Esophagus muscularis mucosa (tissue), 4 donors: ENCODE measurements around the gene PLCD1. TPM values are rescaled to one million over a fixed set of nuclear protein-coding genes. Genes with fewer than 3 reads are reported as not detected.

Source experiments
- DNase-seq: peaks from one replicate; pipeline ENCODE4 v3.0.0-alpha.2; 2017; ENCODE audit errors: extremely low spot score
- H3K27ac ChIP-seq, 4 donors: fragments of 200-600 bp; sonication (generic); replicated peaks in 1 of 4; 1 replicate in 3 of 4; 2 replicates in 1 of 4; pipeline ENCODE4 v1.5.1; 2016 to 2019; ENCODE audit warnings: mild to moderate bottlenecking in 1 of 4
- H3K27me3 ChIP-seq, 4 donors: fragments of 200-600 bp; sonication (generic); one replicate each; pipeline versions ENCODE4 v1.5.1 to v1.6.0; 2016 to 2019
- H3K36me3 ChIP-seq, 4 donors: fragments of 200-600 bp; sonication (generic); one replicate each; pipeline ENCODE4 v1.5.1; 2016 to 2019
- H3K4me1 ChIP-seq, 4 donors: fragments of 200-600 bp; sonication (generic); one replicate each; pipeline ENCODE4 v1.5.1; 2016 to 2019
- H3K4me3 ChIP-seq, 4 donors: fragments of 200-600 bp; sonication (generic); 1 replicate in 2 of 4; 2 replicates in 2 of 4; pipeline ENCODE4 v1.5.1; 2016 to 2019; ENCODE audit warnings: mild to moderate bottlenecking in 4 of 4, moderate library complexity in 1 of 4
- H3K9me3 ChIP-seq, 4 donors: fragments of 200-600 bp; sonication (generic); 1 replicate in 3 of 4; 2 replicates in 1 of 4; pipeline ENCODE4 v1.5.1; 2016 to 2019
- CTCF ChIP-seq, 3 experiments: fragments of 200-600 bp in 2 of 3; fragments of 450-650 bp in 1 of 3; sonication (generic) in 2 of 3; IDR thresholded peaks; one replicate each; pipeline ENCODE4 v1.5.1; 2017 to 2019; ENCODE audit warnings: antibody characterized with exemption in 3 of 3, mild to moderate bottlenecking in 2 of 3, moderate library complexity in 1 of 3
- EP300 ChIP-seq: sonication (generic); formaldehyde crosslinking; IDR thresholded peaks from one replicate; pipeline ENCODE4 v1.6.1; 2017; ENCODE audit warnings: antibody characterized with exemption
- POLR2A ChIP-seq: fragments of 450-650 bp; IDR thresholded peaks from one replicate; pipeline ENCODE4 v1.6.1; 2017; ENCODE audit warnings: antibody characterized with exemption, moderate library complexity, mild to moderate bottlenecking, low read depth
- POLR2AphosphoS5 ChIP-seq, 2 donors: sonication (generic); formaldehyde crosslinking; IDR thresholded peaks; one replicate each; pipeline ENCODE4 v1.6.1; 2017; ENCODE audit warnings: antibody characterized with exemption in 2 of 2
- WGBS: methylation state at CpG from one replicate; pipeline ENCODE4 v1.1.5; 2018; 5-methylcytosine and 5-hydroxymethylcytosine counted together
- intact Hi-C: fragments of 100-400 bp; cut with DNase I; formaldehyde crosslinking; loops from one replicate; pipeline ENCODE4 v1.15.1; 2023
- total RNA-seq, 4 donors: library from RNA; depleted of rRNA; stranded (reverse); fragments of >200 nt; gene quantifications; one replicate each; pipeline versions ENCODE4 v1.1.0 to v1.2.1, GENCODE V29; 2016

Gene PLCD1
- total RNA-seq, 4 donors from 2014 or later, result 21.0 to 35.3 (median 28.5) TPM

GRCh38 chr3:38051131-38051530, 21.7 kb upstream of the PLCD1 start:
- Histone ChIP-seq H3K4me1 (no peaks in the 10 kb centered on the region), H3K27ac (no peak overlapping the region), H3K36me3 (no peaks in the 10 kb centered on the region), H3K9me3 (no peaks in the 10 kb centered on the region), H3K4me3 (no peak overlapping the region), H3K27me3 (peaks cover 0 to 7% (median 0%) of the 10 kb centered on the region in 4 donors)
- 89% methylated on average over 13 of the region's 13 CpGs for WGBS
- TF ChIP-seq CTCF (IDR thresholded peaks at IDR 0.05) (no peak), EP300 (no peak), POLR2AphosphoS5 (IDR thresholded peaks at IDR 0.05) (no peak), POLR2A (no peak)
- DNase-seq, result no peak
- intact Hi-C loops, result no loop called here

- H3K4me3 ChIP-seq, result no peak overlapping the region
- peaks cover 0 to 7% (median 0%) of the 10 kb centered on the region in 4 donors for H3K27me3 ChIP-seq
- H3K27ac ChIP-seq, result no peak overlapping the region
- H3K4me1 ChIP-seq, result no peaks in the 10 kb centered on the region
- no peaks in the 10 kb centered on the region for H3K36me3 ChIP-seq
- 82% methylated on average over 4 of the region's 4 CpGs for WGBS
- TF ChIP-seq EP300 (no peak), POLR2AphosphoS5 (IDR thresholded peaks at IDR 0.05) (no peak), POLR2A (no peak), CTCF (IDR thresholded peaks at IDR 0.05) (no peak)
- no peaks in the 10 kb centered on the region for H3K9me3 ChIP-seq
- intact Hi-C loops, result no loop called here
- DNase-seq, result peak; percentile 90
Measured at GRCh38 chr3:38049358-38050126, 20.1 kb upstream of the PLCD1 start.

- Histone ChIP-seq H3K27me3 (peaks cover 0 to 7% (median 0%) of the 10 kb centered on the region in 4 donors), H3K27ac (no peak overlapping the region), H3K36me3 (no peaks in the 10 kb centered on the region), H3K9me3 (no peaks in the 10 kb centered on the region), H3K4me1 (no peaks in the 10 kb centered on the region), H3K4me3 (no peak overlapping the region)
- TF ChIP-seq EP300 (no peak), POLR2A (no peak), CTCF (IDR thresholded peaks at IDR 0.05) (no peak), POLR2AphosphoS5 (IDR thresholded peaks at IDR 0.05) (no peak)
- intact Hi-C loops, result no loop called here
- whole genome bisulfite sequencing, result 82% methylated on average over 2 of the region's 2 CpGs
- DNase-seq, result no peak
Measured at GRCh38 chr3:38047896-38048295, 18.5 kb upstream of the PLCD1 start.

GRCh38 chr3:38046821-38047220, 17.4 kb upstream of the PLCD1 start:
- H3K4me3 ChIP-seq, result no peak overlapping the region
- no peaks in the 10 kb centered on the region for H3K9me3 ChIP-seq
- TF ChIP-seq POLR2AphosphoS5 (IDR thresholded peaks at IDR 0.05) (no peak), POLR2A (no peak), EP300 (no peak), CTCF (IDR thresholded peaks at IDR 0.05) (no peak)
- DNase-seq, result no peak
- intact Hi-C loops, result no loop called here
- H3K27ac ChIP-seq, result no peak overlapping the region
- no peaks in the 10 kb centered on the region for H3K4me1 ChIP-seq
- no peaks in the 10 kb centered on the region for H3K27me3 ChIP-seq
- WGBS, result 100% methylated on average over 2 of the region's 2 CpGs
- no peaks in the 10 kb centered on the region for H3K36me3 ChIP-seq
